Amniotic epithelial cell (primary cell): ENCODE measurements around the gene KRT39.

ENCODE experiments used
- DNase-seq: peaks from one replicate; pipeline ENCODE4 v3.0.0-alpha.2; 2010; ENCODE audit warnings: low read depth

Gene KRT39

GRCh38 chr17:40980117-40980516 is 13.4 kb upstream of the KRT39 start:
- no peak for DNase-seq

GRCh38 chr17:40978575-40979151 is 11.9 kb upstream of the KRT39 start:
- DNase-seq, result no peak

DNA sequence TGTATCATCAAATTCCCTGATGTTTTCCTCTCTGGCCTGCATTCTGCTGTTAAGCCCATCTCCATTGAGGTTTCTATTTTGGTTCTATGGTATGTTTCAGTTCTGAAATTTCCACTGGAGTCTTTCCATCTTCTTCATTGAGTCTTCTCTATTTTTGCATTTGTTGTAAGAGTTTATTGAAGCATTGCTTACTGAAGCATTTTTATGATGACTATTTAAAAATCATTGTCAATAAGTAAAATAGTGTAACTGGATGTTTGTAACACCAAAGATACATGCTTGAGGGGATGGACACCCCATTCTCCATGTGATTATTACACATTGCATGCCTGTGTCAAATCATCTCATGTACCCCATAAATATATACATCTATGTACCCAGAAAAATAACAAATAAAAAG is 8.8 kb upstream of the KRT39 start:
- DNase-seq, result no peak

DNA sequence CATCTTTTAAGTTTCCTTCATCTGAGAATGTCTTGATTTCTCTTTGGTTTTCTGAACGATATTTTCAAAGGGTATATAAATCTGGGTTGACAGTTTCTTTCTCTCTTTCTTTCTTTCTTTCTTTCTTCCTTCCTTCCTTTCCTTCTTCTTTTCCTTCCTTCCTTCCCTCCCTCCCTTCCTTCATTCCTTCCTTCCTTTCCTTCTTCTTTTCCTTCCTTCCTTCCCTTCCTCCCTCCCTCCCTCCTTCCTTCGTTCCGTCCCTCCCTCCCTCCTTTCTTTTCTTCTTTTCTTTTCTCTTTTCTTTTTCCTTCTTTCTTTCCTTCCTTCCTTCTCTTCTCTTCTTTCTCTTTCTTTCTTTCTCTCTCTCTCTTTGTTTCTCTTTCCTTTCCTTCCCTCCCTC is 7.6 kb upstream of the KRT39 start:
- no peak for DNase-seq

DNA sequence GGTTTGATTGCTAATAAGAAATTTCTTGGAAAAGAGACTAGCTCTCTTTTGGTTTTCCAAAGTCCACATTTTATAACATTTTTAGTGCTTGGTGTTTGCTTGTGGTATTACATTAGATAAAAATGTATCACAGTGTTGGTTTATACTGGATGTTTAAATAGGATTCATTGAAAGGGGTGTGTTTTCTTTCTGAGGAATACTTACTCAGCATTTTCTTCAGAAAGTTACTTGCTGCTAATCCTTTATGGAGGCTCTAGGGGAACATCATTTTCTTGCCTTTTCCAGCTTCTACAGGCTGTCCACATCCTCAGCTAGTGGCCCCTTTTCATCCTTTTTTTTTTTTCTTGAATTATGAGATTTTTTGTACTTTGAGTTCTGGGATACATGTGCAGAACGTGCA is 834 bp upstream of the KRT39 start:
- no peak for DNase-seq

- peak; percentile 24 for DNase-seq
These were observed 2.9 kb downstream of the KRT39 start for GRCh38 chr17:40963838-40964237.

- DNase-seq, result no peak
These were observed 4.6 kb downstream of the KRT39 start for GRCh38 chr17:40962059-40962561.

- no peak for DNase-seq
These were observed 5.2 kb downstream of the KRT39 start for GRCh38 chr17:40961591-40961990.

GRCh38 chr17:40960144-40960543 is 6.6 kb downstream of the KRT39 start:
- peak; percentile 76 for DNase-seq

DNA sequence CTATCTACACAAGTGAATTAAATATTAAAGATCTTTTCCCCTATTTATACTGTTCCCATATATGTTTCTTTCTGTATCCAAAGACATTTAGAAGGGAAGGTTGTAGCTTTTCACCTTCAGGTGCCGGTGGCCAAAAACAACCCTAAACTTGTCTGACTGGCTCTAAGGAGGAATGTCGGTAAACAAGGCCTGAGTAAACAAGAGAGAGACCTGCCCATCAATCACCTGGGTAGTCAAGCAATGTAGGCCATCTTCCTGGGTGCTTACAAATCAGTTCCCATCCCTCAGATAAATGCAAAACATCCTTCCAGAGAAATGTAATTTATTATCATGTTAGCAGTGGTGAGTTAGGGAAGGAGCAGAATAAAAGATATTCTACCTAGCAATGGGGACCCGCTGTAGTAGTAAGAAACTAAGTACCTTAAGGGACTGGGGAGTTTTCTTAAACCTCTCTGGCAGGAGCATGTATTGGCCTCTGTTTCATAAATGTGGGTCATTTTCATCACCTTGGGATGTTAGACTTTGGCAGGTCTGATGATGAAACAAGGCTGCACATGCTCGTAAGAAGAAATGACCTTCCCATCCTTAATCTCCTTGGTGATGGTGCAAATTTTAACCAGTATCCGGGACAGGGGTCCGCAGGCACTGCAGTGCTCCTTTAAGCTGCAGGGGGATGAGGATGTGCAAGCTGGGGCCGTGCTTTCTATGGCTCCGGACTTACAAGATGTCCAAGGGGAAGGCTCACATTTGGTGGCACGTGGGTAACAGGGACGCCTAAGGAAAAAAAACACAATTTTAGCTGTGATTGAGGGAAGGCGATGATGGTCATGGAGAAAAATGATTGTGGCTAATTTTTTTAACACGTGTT is 8.4 kb downstream of the KRT39 start:
- DNase-seq, result no peak

DNA sequence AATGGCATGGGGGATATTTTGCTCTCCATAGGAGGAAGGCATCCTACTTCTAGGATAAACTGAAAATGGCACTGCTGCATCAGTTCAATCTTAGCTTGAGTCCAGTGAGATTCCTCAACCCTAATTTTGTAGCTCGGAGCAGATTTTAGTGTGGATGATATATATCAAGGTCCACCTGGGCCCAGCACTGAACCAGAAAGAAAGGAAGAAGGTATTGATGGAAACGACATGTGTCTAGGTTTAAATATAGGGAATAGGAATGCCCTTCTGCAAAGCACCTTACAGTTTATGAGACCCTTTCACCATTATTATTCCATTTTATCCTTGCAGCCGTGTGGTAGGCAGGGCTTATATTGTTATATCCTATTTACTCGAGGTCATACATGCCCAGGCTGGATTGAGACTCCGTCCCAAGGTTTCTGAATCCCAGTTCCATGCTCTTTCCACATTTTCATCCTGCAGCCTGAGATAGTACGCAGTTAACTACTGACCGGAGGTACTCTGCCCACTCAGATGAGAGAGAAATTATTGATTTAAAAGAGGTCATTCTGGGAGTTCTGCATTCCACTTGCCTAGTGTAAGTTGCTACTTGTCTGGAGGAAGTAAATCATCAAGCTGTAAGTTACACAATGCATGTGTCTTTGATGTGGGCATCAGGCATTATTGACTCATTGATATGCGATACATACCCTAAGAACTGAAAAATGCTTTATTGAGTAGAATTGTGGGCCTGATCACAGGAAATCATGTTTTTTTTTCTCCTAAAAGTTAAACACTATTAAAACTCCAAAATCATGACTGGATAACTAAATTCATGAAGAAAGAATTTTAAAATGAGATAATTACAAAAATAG is 10.1 kb downstream of the KRT39 start:
- peak; percentile 86 for DNase-seq

DNA sequence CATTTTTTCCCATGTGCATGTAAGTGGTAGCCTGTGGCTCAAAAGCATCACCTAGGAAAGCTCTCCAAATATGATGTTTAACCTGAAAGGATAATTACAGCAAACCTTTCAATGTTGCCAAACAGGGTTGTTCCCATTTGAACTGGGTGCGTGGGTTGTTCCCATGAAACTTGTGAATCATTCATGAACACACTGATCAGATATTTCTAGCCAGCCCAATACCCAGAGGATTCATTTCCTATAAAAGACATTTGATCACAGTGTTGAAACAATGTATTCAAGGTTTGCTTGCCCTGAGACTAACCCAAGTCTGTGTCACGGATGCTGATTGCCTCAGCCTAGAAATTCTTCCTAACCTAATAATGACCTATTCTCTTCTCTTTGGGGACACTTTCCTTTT is 12.9 kb downstream of the KRT39 start:
- DNase-seq, result peak; percentile 59

DNA sequence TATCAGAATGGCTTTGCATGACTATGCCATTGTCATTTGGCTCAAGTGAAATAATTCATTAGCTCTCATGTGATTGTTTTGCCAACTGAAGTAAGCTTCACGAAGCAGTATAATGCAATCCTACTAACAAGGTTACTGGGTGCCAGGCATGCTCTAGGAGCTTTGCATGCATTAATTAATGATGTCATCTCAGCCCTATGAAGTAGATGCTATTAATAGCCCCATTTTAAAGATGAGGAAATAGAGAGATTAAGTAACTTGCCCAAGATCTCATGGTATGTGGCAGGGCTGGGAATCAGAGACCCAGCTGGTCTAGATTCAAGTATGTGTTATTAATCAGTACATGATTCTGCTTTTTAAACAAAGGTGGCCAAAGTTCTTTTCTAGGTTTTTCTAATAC is 14.1 kb downstream of the KRT39 start:
- peak; percentile 89 for DNase-seq

DNA sequence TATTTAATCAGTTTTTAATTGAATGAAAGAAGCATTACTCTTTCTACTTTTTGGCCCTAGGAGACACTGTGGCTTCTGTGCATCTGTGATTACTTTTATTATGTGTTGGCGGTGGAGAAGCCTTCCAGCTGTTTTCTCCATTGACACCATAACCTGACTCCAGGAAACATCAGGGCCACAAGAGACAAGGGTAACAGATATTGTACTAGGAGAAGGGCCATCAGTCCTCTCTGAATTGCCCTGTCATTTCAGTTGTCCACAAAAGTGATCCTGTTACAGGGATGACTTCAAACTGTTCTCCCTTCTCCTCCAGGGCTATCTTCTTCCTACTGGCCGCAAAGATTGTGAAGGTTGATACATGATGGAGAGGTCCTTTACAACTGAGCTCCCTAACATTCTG is 14.6 kb downstream of the KRT39 start:
- DNase-seq, result no peak

DNA sequence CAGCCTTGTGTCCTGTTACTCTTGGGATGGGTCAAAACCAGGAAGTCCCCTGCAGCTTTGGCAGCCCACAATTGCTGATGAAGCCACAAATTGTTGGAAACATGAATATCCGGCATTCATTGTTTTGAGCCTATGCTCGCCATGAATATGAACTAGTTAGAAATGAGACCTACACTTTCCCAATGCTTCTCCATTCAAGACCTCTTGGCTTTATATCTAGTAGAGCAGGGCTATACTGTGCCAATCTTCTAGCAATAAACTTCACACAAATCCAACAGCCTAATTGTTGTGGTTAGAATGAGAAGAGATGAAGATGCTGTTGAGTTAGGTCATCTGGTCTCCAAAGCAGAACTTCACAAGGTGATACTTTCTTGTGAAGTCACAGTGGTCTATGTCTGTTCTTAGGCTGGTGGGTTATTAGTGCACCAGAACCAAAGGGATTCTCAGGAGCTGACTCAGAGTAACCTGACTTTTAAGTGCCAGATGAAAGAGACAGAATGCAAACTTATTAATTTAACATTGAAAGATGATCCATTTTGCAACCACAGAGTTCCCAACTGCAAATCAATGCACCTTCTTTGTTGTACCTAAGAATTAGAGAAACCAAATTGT is 15.6 kb downstream of the KRT39 start:
- no peak for DNase-seq

DNA sequence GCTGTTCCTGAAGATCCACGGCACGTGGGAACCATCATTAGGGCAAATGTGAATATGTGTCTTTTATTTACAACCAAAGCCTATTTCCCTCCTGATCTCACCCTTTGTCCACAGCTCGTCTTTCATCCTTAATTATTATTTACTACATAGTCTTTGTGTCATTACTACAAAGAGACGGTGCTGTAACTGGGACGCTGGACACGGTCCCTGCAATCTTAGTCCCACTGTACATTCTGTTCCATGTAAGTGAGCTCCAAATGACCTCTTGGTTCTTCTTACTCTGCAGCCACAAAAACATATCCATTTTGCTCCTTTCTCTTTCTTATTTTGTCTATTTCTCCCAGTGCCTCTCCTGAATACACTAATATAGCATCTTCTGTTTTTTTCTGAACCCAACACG is 16.6 kb downstream of the KRT39 start:
- no peak for DNase-seq

- no peak for DNase-seq
These were observed 17.3 kb downstream of the KRT39 start for GRCh38 chr17:40949418-40949817.

DNA sequence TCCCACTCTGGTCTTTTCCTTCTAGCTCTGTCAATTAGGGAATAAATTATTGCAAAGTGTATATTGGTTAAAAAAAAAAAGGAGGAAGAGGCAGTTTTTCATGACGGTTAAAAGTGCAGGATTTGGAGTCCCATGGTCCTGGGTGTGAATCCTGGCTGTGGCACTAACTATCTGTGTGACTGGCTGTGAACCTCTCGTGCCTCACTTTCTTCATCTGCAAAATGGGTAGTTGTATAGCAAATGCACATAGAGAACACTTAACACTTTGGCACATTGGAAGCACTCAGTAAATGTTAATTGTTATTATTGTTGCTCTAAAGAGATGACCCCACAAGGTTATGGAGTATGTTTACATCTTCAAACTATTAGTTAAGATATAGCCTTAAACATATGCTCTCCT is 18.8 kb downstream of the KRT39 start:
- no peak for DNase-seq

- no peak for DNase-seq
These were observed 21.3 kb downstream of the KRT39 start for GRCh38 chr17:40945414-40945813.

DNA sequence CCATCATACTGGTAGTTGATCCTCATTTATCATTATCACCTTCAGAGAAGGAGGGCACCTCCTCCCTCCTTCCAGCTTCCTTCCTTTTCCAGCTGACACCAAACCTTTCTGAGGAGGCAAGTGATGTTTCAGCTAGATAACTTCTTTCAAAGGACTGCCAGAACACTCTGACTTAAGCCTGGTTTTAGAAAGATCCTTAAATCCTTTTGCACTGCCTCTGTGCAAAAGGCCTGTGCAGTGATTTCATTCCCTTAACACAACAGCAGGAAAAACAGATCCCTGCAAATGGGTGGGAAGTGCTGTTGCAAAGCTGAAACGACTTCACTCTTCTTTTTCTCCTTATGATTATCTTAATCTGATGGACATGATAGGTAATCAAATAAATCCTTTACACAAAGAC is 22.2 kb downstream of the KRT39 start:
- DNase-seq, result no peak

DNA sequence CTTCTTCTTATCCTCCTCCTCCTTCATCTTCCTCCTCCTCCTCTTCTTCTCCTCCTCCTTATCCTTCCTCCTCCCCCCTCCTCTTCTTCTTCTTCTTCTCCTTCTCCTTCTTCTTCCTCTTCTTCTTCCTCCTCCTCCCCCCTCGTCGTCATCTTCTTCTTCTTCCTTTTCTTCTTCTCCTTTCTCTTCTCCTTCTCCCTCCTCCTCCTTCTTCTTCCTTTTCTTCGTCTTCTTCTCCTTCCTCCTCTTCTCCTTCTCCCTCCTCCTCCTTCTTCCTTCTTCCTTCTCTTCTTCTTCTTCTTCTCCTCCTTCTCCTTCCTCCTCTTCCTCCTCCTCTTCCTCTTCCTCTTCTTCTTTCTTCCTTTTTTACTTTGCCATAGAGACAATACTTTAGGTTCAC is 24.2 kb downstream of the KRT39 start:
- no peak for DNase-seq

DNA sequence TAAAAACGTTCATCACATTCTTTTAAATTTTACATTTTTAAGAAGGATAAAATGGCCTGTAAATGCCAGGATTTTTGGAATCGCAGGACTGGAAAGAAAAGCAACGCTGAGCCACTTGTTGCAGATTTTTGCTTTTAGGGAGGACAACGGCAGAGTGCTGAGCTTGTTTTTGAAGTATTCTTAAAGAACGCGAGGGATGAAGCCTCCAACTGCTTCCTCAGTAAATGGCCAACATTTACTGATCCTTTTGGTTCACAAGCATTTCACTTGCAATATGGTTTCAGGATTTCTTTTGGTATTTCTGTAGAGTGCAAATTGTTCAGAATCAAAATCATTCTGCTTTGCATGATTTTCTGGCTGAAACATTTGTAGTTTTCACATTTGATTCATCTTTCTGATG is 26.5 kb downstream of the KRT39 start:
- no peak for DNase-seq
